ENCODE data around the gene IFI35.
"Not testable (repeated sequence)": the region's sequence is repeated elsewhere in the genome, so short reads cannot be mapped to it uniquely, and the experiment has no call there.

The IFI35 gene

GRCh38 chr17:43006639-43007551 lies at the start of gene IFI35:
IFI35 (plus strand) TSS chr17:43006784; CDS start chr17:43006948, 164 bp downstream.
- DNase-seq (ENCODE audit: low read depth in 2 of 2), result no peak

- DNase-seq (ENCODE audit: low read depth in 2 of 2), result peak; percentile 74 to 78
These were observed 42.2 kb upstream of the IFI35 start, which contains the start of gene AARSD1 for GRCh38 chr17:42964161-42964932. AARSD1 (minus strand) TSS chr17:42964454; CDS start chr17:42964440, 14 bp downstream.

GRCh38 chr17:42967925-42968324 lies 38.7 kb upstream of the IFI35 start:
- no peak for DNase-seq (ENCODE audit: low read depth in 2 of 2)

- DNase-seq (ENCODE audit: low read depth in 2 of 2), result no peak
These were observed 37.5 kb upstream of the IFI35 start for GRCh38 chr17:42969001-42969581.

- no peak for DNase-seq (ENCODE audit: low read depth in 2 of 2)
These were observed 35.0 kb upstream of the IFI35 start for GRCh38 chr17:42971589-42971988.

- not testable (repeated sequence) for DNase-seq (ENCODE audit: low read depth in 2 of 2)
These were observed 33.3 kb upstream of the IFI35 start for GRCh38 chr17:42973323-42973722.

GRCh38 chr17:42975265-42975664 lies 31.3 kb upstream of the IFI35 start:
- no peak for DNase-seq (ENCODE audit: low read depth in 2 of 2)

- not testable (repeated sequence) for DNase-seq (ENCODE audit: low read depth in 2 of 2)
These were observed 30.9 kb upstream of the IFI35 start for GRCh38 chr17:42975701-42976100.

- DNase-seq (ENCODE audit: low read depth in 2 of 2), result no peak
These were observed 26.9 kb upstream of the IFI35 start, which contains the start of gene PTGES3L for GRCh38 chr17:42979511-42980273. PTGES3L (minus strand) TSS chr17:42980080; CDS start chr17:42980053, 27 bp downstream.

- DNase-seq (ENCODE audit: low read depth in 2 of 2), result peak; percentile 45 to 46
These were observed 26.3 kb upstream of the IFI35 start, which contains the start of gene RUNDC1 for GRCh38 chr17:42980274-42980765. RUNDC1 (plus strand) TSS chr17:42980565; CDS start chr17:42980577, 12 bp downstream.

- no peak for DNase-seq (ENCODE audit: low read depth in 2 of 2)
These were observed 25.7 kb upstream of the IFI35 start for GRCh38 chr17:42980766-42981397.

- DNase-seq (ENCODE audit: low read depth in 2 of 2), result no peak
These were observed 24.3 kb upstream of the IFI35 start for GRCh38 chr17:42982266-42982665.

- no peak for DNase-seq (ENCODE audit: low read depth in 2 of 2)
These were observed 21.4 kb upstream of the IFI35 start for GRCh38 chr17:42985225-42985624.

- DNase-seq (ENCODE audit: low read depth in 2 of 2), result no peak
These were observed 17.4 kb upstream of the IFI35 start for GRCh38 chr17:42989141-42989540.

- DNase-seq (ENCODE audit: low read depth in 2 of 2), result no peak
These were observed 16.6 kb upstream of the IFI35 start for GRCh38 chr17:42989726-42990652.

- DNase-seq (ENCODE audit: low read depth in 2 of 2), result no peak
These were observed 15.1 kb upstream of the IFI35 start for GRCh38 chr17:42991471-42991870.

- no peak for DNase-seq (ENCODE audit: low read depth in 2 of 2)
These were observed 13.7 kb upstream of the IFI35 start for GRCh38 chr17:42992872-42993271.

- not testable (repeated sequence) for DNase-seq (ENCODE audit: low read depth in 2 of 2)
These were observed 12.7 kb upstream of the IFI35 start for GRCh38 chr17:42993913-42994312.

- no peak for DNase-seq (ENCODE audit: low read depth in 2 of 2)
These were observed 9.1 kb upstream of the IFI35 start for GRCh38 chr17:42997390-42997983.

All from fibroblast of skin of left biceps (primary cell).